C4-2B (cell line): ENCODE results near the gene RAB11A.

Source experiments
- ZFX ChIP-seq: fragments of 450-650 bp; IDR thresholded peaks from 2 replicates; pipeline ENCODE4 v1.6.1; 2017
- TF ChIP-seq, protein P1 (sequence below): fragments of 450-650 bp; conservative IDR thresholded peaks from 2 replicates; pipeline ENCODE4 v1.5.1; 2017; ENCODE audit warnings: mild to moderate bottlenecking

- TF ChIP-seq, protein P1, sequence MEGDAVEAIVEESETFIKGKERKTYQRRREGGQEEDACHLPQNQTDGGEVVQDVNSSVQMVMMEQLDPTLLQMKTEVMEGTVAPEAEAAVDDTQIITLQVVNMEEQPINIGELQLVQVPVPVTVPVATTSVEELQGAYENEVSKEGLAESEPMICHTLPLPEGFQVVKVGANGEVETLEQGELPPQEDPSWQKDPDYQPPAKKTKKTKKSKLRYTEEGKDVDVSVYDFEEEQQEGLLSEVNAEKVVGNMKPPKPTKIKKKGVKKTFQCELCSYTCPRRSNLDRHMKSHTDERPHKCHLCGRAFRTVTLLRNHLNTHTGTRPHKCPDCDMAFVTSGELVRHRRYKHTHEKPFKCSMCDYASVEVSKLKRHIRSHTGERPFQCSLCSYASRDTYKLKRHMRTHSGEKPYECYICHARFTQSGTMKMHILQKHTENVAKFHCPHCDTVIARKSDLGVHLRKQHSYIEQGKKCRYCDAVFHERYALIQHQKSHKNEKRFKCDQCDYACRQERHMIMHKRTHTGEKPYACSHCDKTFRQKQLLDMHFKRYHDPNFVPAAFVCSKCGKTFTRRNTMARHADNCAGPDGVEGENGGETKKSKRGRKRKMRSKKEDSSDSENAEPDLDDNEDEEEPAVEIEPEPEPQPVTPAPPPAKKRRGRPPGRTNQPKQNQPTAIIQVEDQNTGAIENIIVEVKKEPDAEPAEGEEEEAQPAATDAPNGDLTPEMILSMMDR: no peak
- no peak for TF ChIP-seq ZFX
These were observed 57.2 kb downstream of the RAB11A start for GRCh38 chr15:65926459-65926858.
